Stomach (tissue), 4 donors: ENCODE data around the gene TM4SF18.

ENCODE experiments used
- EP300 ChIP-seq: sonication (generic); formaldehyde crosslinking; IDR thresholded peaks from one replicate; pipeline ENCODE4 v1.6.1; 2017; ENCODE audit warnings: antibody characterized with exemption
- POLR2A ChIP-seq, 4 donors: fragments of 450-650 bp; IDR thresholded peaks; one replicate each; pipeline ENCODE4 v1.6.1; 2016; ENCODE audit warnings: antibody characterized with exemption in 4 of 4, control low read depth in 2 of 4, mild to moderate bottlenecking in 1 of 4, moderate library complexity in 1 of 4
- POLR2AphosphoS5 ChIP-seq, 3 donors: sonication (generic); formaldehyde crosslinking; IDR thresholded peaks; one replicate each; pipeline ENCODE4 v1.6.1; 2016; ENCODE audit warnings: antibody characterized with exemption in 3 of 3
- TF ChIP-seq, protein P1 (sequence below), 7 experiments: fragments of 450-650 bp in 4 of 7; fragments of 200-600 bp in 3 of 7; sonication (generic) in 3 of 7; IDR thresholded peaks; one replicate each; pipeline ENCODE4 v1.5.1; 2016 to 2019; ENCODE audit warnings: antibody characterized with exemption in 7 of 7, control low read depth in 2 of 7, mild to moderate bottlenecking in 1 of 7

DNA sequence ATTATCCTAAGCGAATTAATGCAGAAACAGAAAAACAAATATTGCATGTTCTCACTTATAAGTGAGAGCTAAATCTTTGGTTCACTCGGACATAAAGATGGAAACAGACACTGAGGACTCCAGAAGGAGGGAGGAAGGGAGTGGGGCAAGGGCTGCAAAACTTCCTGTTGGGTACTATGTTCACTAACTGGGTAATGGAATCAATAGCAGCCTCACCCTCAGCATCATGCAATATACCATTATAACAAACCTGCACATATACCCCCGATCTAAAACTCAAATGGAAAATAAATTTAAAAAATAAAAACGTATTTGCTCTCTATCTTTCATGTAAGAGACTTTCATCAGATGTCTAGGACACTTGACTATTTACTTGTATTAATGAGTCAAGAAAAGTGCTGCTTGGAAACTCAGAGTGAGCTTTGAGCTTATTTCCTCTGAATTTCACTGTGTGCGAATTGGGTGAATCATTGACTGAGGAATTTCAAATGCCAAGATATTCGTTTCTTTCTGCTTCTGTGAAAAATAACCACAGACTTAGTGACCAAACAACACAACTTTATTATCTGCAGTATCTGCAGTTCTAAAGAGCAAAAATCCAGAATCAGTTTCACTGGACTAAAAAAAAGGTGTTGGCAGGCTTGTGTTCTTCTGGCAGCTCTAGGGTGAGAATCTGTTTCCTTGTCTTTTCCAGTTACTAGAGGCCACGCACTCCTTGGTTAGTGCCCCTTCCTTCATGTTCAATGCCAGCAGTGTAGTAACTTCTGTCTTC is 18.4 kb downstream of the TM4SF18 start:
- TF ChIP-seq, protein P1, sequence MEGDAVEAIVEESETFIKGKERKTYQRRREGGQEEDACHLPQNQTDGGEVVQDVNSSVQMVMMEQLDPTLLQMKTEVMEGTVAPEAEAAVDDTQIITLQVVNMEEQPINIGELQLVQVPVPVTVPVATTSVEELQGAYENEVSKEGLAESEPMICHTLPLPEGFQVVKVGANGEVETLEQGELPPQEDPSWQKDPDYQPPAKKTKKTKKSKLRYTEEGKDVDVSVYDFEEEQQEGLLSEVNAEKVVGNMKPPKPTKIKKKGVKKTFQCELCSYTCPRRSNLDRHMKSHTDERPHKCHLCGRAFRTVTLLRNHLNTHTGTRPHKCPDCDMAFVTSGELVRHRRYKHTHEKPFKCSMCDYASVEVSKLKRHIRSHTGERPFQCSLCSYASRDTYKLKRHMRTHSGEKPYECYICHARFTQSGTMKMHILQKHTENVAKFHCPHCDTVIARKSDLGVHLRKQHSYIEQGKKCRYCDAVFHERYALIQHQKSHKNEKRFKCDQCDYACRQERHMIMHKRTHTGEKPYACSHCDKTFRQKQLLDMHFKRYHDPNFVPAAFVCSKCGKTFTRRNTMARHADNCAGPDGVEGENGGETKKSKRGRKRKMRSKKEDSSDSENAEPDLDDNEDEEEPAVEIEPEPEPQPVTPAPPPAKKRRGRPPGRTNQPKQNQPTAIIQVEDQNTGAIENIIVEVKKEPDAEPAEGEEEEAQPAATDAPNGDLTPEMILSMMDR (IDR thresholded peaks at IDR 0.05), result no peak
- TF ChIP-seq POLR2AphosphoS5 (IDR thresholded peaks at IDR 0.05) (no peak), POLR2A (IDR thresholded peaks at IDR 0.05) (no peak), EP300 (no peak)
